ENCODE measurements around the gene INSYN1. TPM values are rescaled to one million over a fixed set of nuclear protein-coding genes. Genes with fewer than 3 reads are reported as not detected.

INSYN1 gene
- polyA plus RNA-seq, 3 donors, result not detected

- H3K27ac ChIP-seq (ENCODE audit: low read depth in 1 of 2, low read length in 2 of 2), result no peak overlapping the region
- no peak overlapping the region for H3K4me2 ChIP-seq (replicated peaks; ENCODE audit: extremely low read depth, low read length, poor library complexity, severe bottlenecking)
- DNase-seq, result no peak
- H3K27me3 Mint-ChIP-seq (ENCODE audit: low read depth in 3 of 3), result peaks cover 52 to 84% (median 62%) of the 10 kb centered on the region in 3 donors
- H3K4me3 ChIP-seq (replicated peaks in 1 of 3; ENCODE audit: low read depth in 2 of 3, low read length in 3 of 3), result no peak overlapping the region
- no peaks in the 10 kb centered on the region for H4K20me1 ChIP-seq (ENCODE audit: insufficient read depth, low read length)
- no peak overlapping the region for H2AFZ ChIP-seq (ENCODE audit: insufficient read depth, low read depth, low read length, poor library complexity, severe bottlenecking)
- peaks cover under 1% of the 10 kb centered on the region for H3K4me1 Mint-ChIP-seq
- intact Hi-C loops (cut with micrococcal nuclease), result no loop called here
- WGBS (ENCODE audit: insufficient coverage), result 84% methylated on average over 5 of the region's 5 CpGs
- peaks cover 0 to 2% of the 10 kb centered on the region in 2 donors for H3K36me3 Mint-ChIP-seq
- TF ChIP-seq CTCF (IDR thresholded peaks at IDR 0.05), result no peak
- H3K27ac Mint-ChIP-seq, result no peak overlapping the region
- no peaks in the 10 kb centered on the region for H3K36me3 ChIP-seq (replicated peaks in 1 of 2; ENCODE audit: control insufficient read depth in 1 of 2, insufficient read depth in 2 of 2, low read length in 2 of 2)
- no peaks in the 10 kb centered on the region for H3K4me1 ChIP-seq (ENCODE audit: control insufficient read depth in 1 of 2, insufficient read depth in 2 of 2, low read length in 2 of 2)
- no peak overlapping the region for H3K4me3 Mint-ChIP-seq
- no peaks in the 10 kb centered on the region for H3K79me2 ChIP-seq (ENCODE audit: insufficient read depth, low read length)
- H3K27me3 ChIP-seq (ENCODE audit: control insufficient read depth in 2 of 2, insufficient read depth in 2 of 2, low read length in 2 of 2), result peaks cover 23 to 48% of the 10 kb centered on the region in 2 donors
- no peaks in the 10 kb centered on the region for H3K9me3 ChIP-seq (replicated peaks in 1 of 2; ENCODE audit: control insufficient read depth in 1 of 2, insufficient read depth in 1 of 2, low read length in 2 of 2)
- no peak overlapping the region for H3K9ac ChIP-seq (ENCODE audit: insufficient read depth, low read length, poor library complexity, severe bottlenecking)
- H3K9me3 Mint-ChIP-seq, result peaks cover 0 to 6% (median 2%) of the 10 kb centered on the region in 7 donors
Measured at GRCh38 chr15:73749533-73749932, 3.6 kb downstream of the INSYN1 start.

- no peaks in the 10 kb centered on the region for H3K79me2 ChIP-seq (ENCODE audit: insufficient read depth, low read length)
- WGBS (ENCODE audit: insufficient coverage), result 73% methylated on average over 4 of the region's 6 CpGs
- peaks cover 15 to 40% of the 10 kb centered on the region in 2 donors for H3K27me3 ChIP-seq (ENCODE audit: control insufficient read depth in 2 of 2, insufficient read depth in 2 of 2, low read length in 2 of 2)
- H3K4me3 ChIP-seq (replicated peaks in 1 of 3; ENCODE audit: low read depth in 2 of 3, low read length in 3 of 3), result no peak overlapping the region
- intact Hi-C loops (cut with micrococcal nuclease), result no loop called here
- peaks cover 0 to under 1% of the 10 kb centered on the region in 2 donors for H3K36me3 Mint-ChIP-seq
- H3K9ac ChIP-seq (ENCODE audit: insufficient read depth, low read length, poor library complexity, severe bottlenecking), result no peak overlapping the region
- no peak overlapping the region for H3K27ac ChIP-seq (ENCODE audit: low read depth in 1 of 2, low read length in 2 of 2)
- H3K9me3 Mint-ChIP-seq, result peaks cover 0 to 3% (median 2%) of the 10 kb centered on the region in 7 donors
- H2AFZ ChIP-seq (ENCODE audit: insufficient read depth, low read depth, low read length, poor library complexity, severe bottlenecking), result no peak overlapping the region
- H3K9me3 ChIP-seq (replicated peaks in 1 of 2; ENCODE audit: control insufficient read depth in 1 of 2, insufficient read depth in 1 of 2, low read length in 2 of 2), result no peaks in the 10 kb centered on the region
- H3K27me3 Mint-ChIP-seq (ENCODE audit: low read depth in 3 of 3), result peaks cover 44 to 78% (median 55%) of the 10 kb centered on the region in 3 donors
- H3K4me1 ChIP-seq (ENCODE audit: control insufficient read depth in 1 of 2, insufficient read depth in 2 of 2, low read length in 2 of 2), result no peaks in the 10 kb centered on the region
- no peaks in the 10 kb centered on the region for H4K20me1 ChIP-seq (ENCODE audit: insufficient read depth, low read length)
- no peaks in the 10 kb centered on the region for H3K36me3 ChIP-seq (replicated peaks in 1 of 2; ENCODE audit: control insufficient read depth in 1 of 2, insufficient read depth in 2 of 2, low read length in 2 of 2)
- no peak overlapping the region for H3K4me3 Mint-ChIP-seq
- no peak for TF ChIP-seq CTCF (IDR thresholded peaks at IDR 0.05)
- H3K4me2 ChIP-seq (replicated peaks; ENCODE audit: extremely low read depth, low read length, poor library complexity, severe bottlenecking), result no peak overlapping the region
- H3K4me1 Mint-ChIP-seq, result no peaks in the 10 kb centered on the region
- H3K27ac Mint-ChIP-seq, result no peak overlapping the region
- DNase-seq, result no peak
Measured at GRCh38 chr15:73748730-73749129, 4.4 kb downstream of the INSYN1 start.
